ENCODE results near the gene RBM19.

GRCh38 chr12:113841786-113842185 is 124.3 kb downstream of the RBM19 start:
- TF ChIP-seq CTCF (IDR thresholded peaks at IDR 0.05) (no peak), POLR2A (IDR thresholded peaks at IDR 0.05) (no peak)

Data from uterus (tissue), 2 donors.